Measurements from ENCODE around the gene KRTAP5-6. TPM values are rescaled to one million over a fixed set of nuclear protein-coding genes. Genes with fewer than 3 reads are reported as not detected.

KRTAP5-6 gene
- not detected for polyA plus RNA-seq (2013)

GRCh38 chr11:1696608-1697570 lies at the start of gene KRTAP5-6:
KRTAP5-6 (plus strand) TSS chr11:1697195; CDS start chr11:1697246, 51 bp downstream.
- POLR2A ChIA-PET, result no interaction called here

GRCh38 chr11:1647901-1648652 lies 48.9 kb upstream of the KRTAP5-6 start:
- H3K27ac ChIP-seq (ENCODE audit: insufficient read depth in 1 of 2, low read depth in 1 of 2, low read length in 2 of 2, poor library complexity in 1 of 2, severe bottlenecking in 2 of 2), result no peak overlapping the region
- WGBS (ENCODE audit: insufficient coverage), result 98% methylated on average over 28 of the region's 35 CpGs
- no peaks in the 10 kb centered on the region for H3K36me3 ChIP-seq (ENCODE audit: control insufficient read depth in 4 of 4, insufficient read depth in 4 of 4, low read length in 3 of 4)
- no peak overlapping the region for H3K4me3 ChIP-seq (ENCODE audit: control insufficient read depth in 1 of 7, extremely low read depth in 1 of 7, insufficient read depth in 4 of 7, low read depth in 2 of 7, low read length in 6 of 7)
- ChIA-PET CTCF (interaction anchor here (0.8 to 8.2 kb wide), 3 partner anchors 8 to 45 kb away, joined by 3 to 127 read pairs (median 8); no protein-coding TSS in a partner anchor), POLR2A (no interaction called here)
- peaks cover 0 to 3% (median 0%) of the 10 kb centered on the region in 5 experiments for H3K27me3 ChIP-seq (replicated peaks in 2 of 5; ENCODE audit: control insufficient read depth in 4 of 5, insufficient read depth in 5 of 5, low read length in 4 of 5)
- H3K9me3 ChIP-seq (ENCODE audit: control extremely low read depth in 1 of 5, control insufficient read depth in 4 of 5, insufficient read depth in 2 of 5, low read depth in 1 of 5, low read length in 4 of 5), result no peaks in the 10 kb centered on the region
- DNase-seq, result no peak
- H3K4me1 ChIP-seq (ENCODE audit: control extremely low read depth in 1 of 4, control insufficient read depth in 4 of 4, insufficient read depth in 4 of 4, low read length in 3 of 4), result peaks cover 0 to 13% (median 12%) of the 10 kb centered on the region in 4 experiments

More at GRCh38 chr11:1696608-1697570, at the start of gene KRTAP5-6:
- no peaks in the 10 kb centered on the region for H3K36me3 ChIP-seq (ENCODE audit: control insufficient read depth in 4 of 4, insufficient read depth in 4 of 4, low read length in 3 of 4)
- CTCF ChIA-PET, result interaction anchor here (1.4 to 8.6 kb wide), 3 partner anchors 18 to 137 kb away, joined by 3 to 92 read pairs (median 4); partner anchors contain the start of gene SYT8
- peaks cover 0 to 4% (median 0%) of the 10 kb centered on the region in 5 experiments for H3K9me3 ChIP-seq (ENCODE audit: control extremely low read depth in 1 of 5, control insufficient read depth in 4 of 5, insufficient read depth in 2 of 5, low read depth in 1 of 5, low read length in 4 of 5)
- WGBS (ENCODE audit: insufficient coverage), result 93% methylated on average over 10 of the region's 11 CpGs
- no peak within 1 kb of the TSS for H3K27ac ChIP-seq (ENCODE audit: insufficient read depth in 1 of 2, low read depth in 1 of 2, low read length in 2 of 2, poor library complexity in 1 of 2, severe bottlenecking in 2 of 2)
- H3K27me3 ChIP-seq (replicated peaks in 2 of 5; ENCODE audit: control insufficient read depth in 4 of 5, insufficient read depth in 5 of 5, low read length in 4 of 5), result peaks cover 0 to 3% (median 0%) of the 10 kb centered on the region in 5 experiments
- no peak within 1 kb of the TSS for H3K4me3 ChIP-seq (ENCODE audit: control insufficient read depth in 1 of 7, extremely low read depth in 1 of 7, insufficient read depth in 4 of 7, low read depth in 2 of 7, low read length in 6 of 7)
- DNase-seq, result no peak
- H3K4me1 ChIP-seq (ENCODE audit: control extremely low read depth in 1 of 4, control insufficient read depth in 4 of 4, insufficient read depth in 4 of 4, low read length in 3 of 4), result peaks cover 0 to 25% (median 17%) of the 10 kb centered on the region in 4 experiments

DNA sequence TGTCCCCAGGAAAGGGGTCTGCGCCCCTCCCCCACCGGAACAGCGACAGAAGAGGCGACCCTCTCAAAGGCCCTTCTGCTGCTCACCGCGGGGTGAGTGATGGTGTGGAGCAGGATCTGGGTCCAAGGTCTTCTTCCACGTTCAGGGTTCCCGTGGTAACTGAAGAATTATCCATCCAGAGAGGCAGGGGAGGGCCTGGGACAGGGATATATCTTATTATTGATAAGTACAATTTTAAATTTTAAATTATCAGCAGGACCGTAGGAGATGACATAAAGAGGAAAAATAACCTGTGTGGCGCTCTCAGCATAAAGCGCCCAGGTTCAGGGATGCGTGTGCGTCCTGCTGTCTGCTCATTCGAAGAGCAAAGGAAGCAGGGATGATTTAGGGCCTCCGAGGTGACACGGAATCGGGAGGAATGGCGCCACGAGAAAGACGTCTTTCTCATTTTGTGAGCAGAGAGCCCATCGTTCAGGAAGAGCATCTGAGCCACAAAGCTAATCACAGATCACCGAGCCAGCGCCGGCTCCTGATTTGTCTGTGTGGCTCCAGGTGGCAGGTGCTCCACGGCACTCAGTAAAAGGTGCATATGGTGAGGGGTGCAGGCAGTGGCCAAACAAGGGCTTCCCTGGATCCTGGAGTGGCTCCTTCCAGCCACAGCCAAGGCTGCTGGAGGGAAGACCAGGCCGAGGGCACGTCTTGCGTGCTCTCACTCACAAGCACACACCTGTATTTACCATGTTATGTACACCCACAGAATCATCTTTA lies 48.2 kb upstream of the KRTAP5-6 start:
- H3K36me3 ChIP-seq (ENCODE audit: control insufficient read depth in 4 of 4, insufficient read depth in 4 of 4, low read length in 3 of 4), result no peaks in the 10 kb centered on the region
- H3K27me3 ChIP-seq (replicated peaks in 2 of 5; ENCODE audit: control insufficient read depth in 4 of 5, insufficient read depth in 5 of 5, low read length in 4 of 5), result peaks cover 0 to 3% (median 0%) of the 10 kb centered on the region in 5 experiments
- H3K4me1 ChIP-seq (ENCODE audit: control extremely low read depth in 1 of 4, control insufficient read depth in 4 of 4, insufficient read depth in 4 of 4, low read length in 3 of 4), result peaks cover 0 to 21% (median 19%) of the 10 kb centered on the region in 4 experiments
- WGBS (ENCODE audit: insufficient coverage), result 95% methylated on average over 21 of the region's 28 CpGs
- POLR2A ChIA-PET, result no interaction called here
- no peak for DNase-seq
- H3K9me3 ChIP-seq (ENCODE audit: control extremely low read depth in 1 of 5, control insufficient read depth in 4 of 5, insufficient read depth in 2 of 5, low read depth in 1 of 5, low read length in 4 of 5), result no peaks in the 10 kb centered on the region
- no peak overlapping the region for H3K27ac ChIP-seq (ENCODE audit: insufficient read depth in 1 of 2, low read depth in 1 of 2, low read length in 2 of 2, poor library complexity in 1 of 2, severe bottlenecking in 2 of 2)
- no peak overlapping the region for H3K4me3 ChIP-seq (ENCODE audit: control insufficient read depth in 1 of 7, extremely low read depth in 1 of 7, insufficient read depth in 4 of 7, low read depth in 2 of 7, low read length in 6 of 7)
- CTCF ChIA-PET, result interaction anchor here (0.8 to 8.2 kb wide), 4 partner anchors 8 to 44 kb away, joined by 3 to 127 read pairs (median 26); no protein-coding TSS in a partner anchor

- WGBS (ENCODE audit: insufficient coverage), result 90% methylated on average over 14 of the region's 15 CpGs
- CTCF ChIA-PET, result interaction anchor here (1.2 to 8.2 kb wide), 10 partner anchors 9 to 501 kb away, joined by 3 to 135 read pairs (median 7); partner anchors contain the start of gene SYT8
These were observed 46.7 kb upstream of the KRTAP5-6 start for GRCh38 chr11:1650034-1650917.

GRCh38 chr11:1650918-1651262 lies 46.1 kb upstream of the KRTAP5-6 start:
- Histone ChIP-seq H3K4me1 (ENCODE audit: control extremely low read depth in 1 of 4, control insufficient read depth in 4 of 4, insufficient read depth in 4 of 4, low read length in 3 of 4) (peaks cover 2 to 35% (median 32%) of the 10 kb centered on the region in 4 experiments), H3K36me3 (ENCODE audit: control insufficient read depth in 4 of 4, insufficient read depth in 4 of 4, low read length in 3 of 4) (no peaks in the 10 kb centered on the region), H3K27ac (ENCODE audit: insufficient read depth in 1 of 2, low read depth in 1 of 2, low read length in 2 of 2, poor library complexity in 1 of 2, severe bottlenecking in 2 of 2) (no peak overlapping the region), H3K9me3 (ENCODE audit: control extremely low read depth in 1 of 5, control insufficient read depth in 4 of 5, insufficient read depth in 2 of 5, low read depth in 1 of 5, low read length in 4 of 5) (no peaks in the 10 kb centered on the region), H3K4me3 (ENCODE audit: control insufficient read depth in 1 of 7, extremely low read depth in 1 of 7, insufficient read depth in 4 of 7, low read depth in 2 of 7, low read length in 6 of 7) (no peak overlapping the region), H3K27me3 (replicated peaks in 2 of 5; ENCODE audit: control insufficient read depth in 4 of 5, insufficient read depth in 5 of 5, low read length in 4 of 5) (peaks cover 0 to 3% (median 0%) of the 10 kb centered on the region in 5 experiments)
- no peak for DNase-seq
- 81% methylated on average over 5 of the region's 5 CpGs for WGBS (ENCODE audit: insufficient coverage)
- ChIA-PET CTCF (interaction anchor here (0.7 to 8.2 kb wide), 11 partner anchors 8 to 500 kb away, joined by 3 to 135 read pairs (median 6); partner anchors contain the start of gene SYT8), POLR2A (no interaction called here)

More at GRCh38 chr11:1650034-1650917, 46.7 kb upstream of the KRTAP5-6 start:
- Histone ChIP-seq H3K27me3 (replicated peaks in 2 of 5; ENCODE audit: control insufficient read depth in 4 of 5, insufficient read depth in 5 of 5, low read length in 4 of 5) (peaks cover 0 to 3% (median 0%) of the 10 kb centered on the region in 5 experiments), H3K27ac (ENCODE audit: insufficient read depth in 1 of 2, low read depth in 1 of 2, low read length in 2 of 2, poor library complexity in 1 of 2, severe bottlenecking in 2 of 2) (no peak overlapping the region), H3K4me1 (ENCODE audit: control extremely low read depth in 1 of 4, control insufficient read depth in 4 of 4, insufficient read depth in 4 of 4, low read length in 3 of 4) (peaks cover 2 to 30% (median 28%) of the 10 kb centered on the region in 4 experiments), H3K4me3 (ENCODE audit: control insufficient read depth in 1 of 7, extremely low read depth in 1 of 7, insufficient read depth in 4 of 7, low read depth in 2 of 7, low read length in 6 of 7) (no peak overlapping the region), H3K9me3 (ENCODE audit: control extremely low read depth in 1 of 5, control insufficient read depth in 4 of 5, insufficient read depth in 2 of 5, low read depth in 1 of 5, low read length in 4 of 5) (no peaks in the 10 kb centered on the region), H3K36me3 (ENCODE audit: control insufficient read depth in 4 of 4, insufficient read depth in 4 of 4, low read length in 3 of 4) (no peaks in the 10 kb centered on the region)
- no peak for DNase-seq
- POLR2A ChIA-PET, result no interaction called here

Data from common myeloid progenitor, CD34-positive (primary cell).